GM12892 (cell line): ENCODE results near the gene SH3BP4.

Experiments used
- POLR2A ChIP-seq: IDR thresholded peaks from 2 replicates; pipeline ENCODE4 v1.6.1; 2011; ENCODE audit warnings: low read depth, low read length, control low read depth
- TAF1 ChIP-seq: IDR thresholded peaks from 2 replicates; pipeline ENCODE4 v1.6.1; 2011; ENCODE audit warnings: low read depth, mild to moderate bottlenecking, control low read depth, low read length, borderline replicate concordance

DNA sequence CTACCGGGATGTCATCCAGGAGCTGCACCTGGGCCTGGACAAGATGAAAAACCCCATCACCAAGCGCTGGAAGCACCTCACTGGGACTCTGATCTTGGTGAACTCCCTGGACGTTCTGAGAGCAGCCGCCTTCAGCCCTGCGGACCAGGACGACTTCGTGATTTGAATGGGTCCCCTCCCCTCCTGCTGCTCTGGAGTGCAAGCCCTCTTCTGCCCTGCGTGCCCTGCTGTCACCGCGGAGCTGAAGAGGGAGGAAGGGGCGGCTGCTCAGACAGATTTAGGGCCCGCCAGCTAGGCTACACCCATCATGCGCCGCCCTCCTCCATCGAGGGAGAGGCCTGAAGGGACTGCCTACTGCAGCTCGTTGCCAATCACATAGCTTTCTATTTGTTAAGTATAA, 101.8 kb downstream of the SH3BP4 start:
- TF ChIP-seq POLR2A = no peak
- no peak for TF ChIP-seq TAF1
